SH-SY5Y (cell line): ENCODE results near the gene PMIS2.

Experiments used
- GATA2 ChIP-seq: IDR thresholded peaks from 2 replicates; pipeline ENCODE4 v1.6.1; 2011; ENCODE audit warnings: mild to moderate bottlenecking, low read depth, low read length
- GATA3 ChIP-seq: IDR thresholded peaks from 2 replicates; pipeline ENCODE4 v1.6.1; 2011; ENCODE audit warnings: low read depth, mild to moderate bottlenecking, low read length, moderate library complexity

DNA sequence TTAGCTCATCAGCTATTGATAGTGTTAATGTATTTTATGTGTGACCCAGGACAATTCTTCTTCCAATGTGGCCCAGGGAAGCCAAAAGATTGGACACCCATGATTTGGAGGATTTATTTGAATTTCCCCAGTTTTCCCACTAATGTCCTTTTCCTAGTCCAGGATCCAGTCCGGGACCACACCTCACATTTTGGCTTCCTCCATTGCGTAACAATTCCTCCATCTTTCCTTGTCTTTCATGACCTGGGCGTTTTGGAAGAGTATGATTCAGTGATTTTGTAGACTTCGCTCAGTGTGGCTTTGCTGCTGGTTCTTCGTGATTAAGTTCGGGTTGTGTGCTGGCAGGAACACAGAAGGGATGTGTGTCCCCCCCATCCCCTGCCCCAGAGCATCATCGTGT lies 19.2 kb upstream of the PMIS2 start:
- TF ChIP-seq GATA3 (no peak), GATA2 (no peak)
